GM23248 (cell line): ENCODE measurements around the gene PPP4R1. TPM values are rescaled to one million over a fixed set of nuclear protein-coding genes. Genes with fewer than 3 reads are reported as not detected.

Experiments used
- DNase-seq: peaks from one replicate; pipeline ENCODE4 v3.0.0-alpha.2; 2015
- H2AFZ ChIP-seq: fragments of 200-600 bp; sonication (generic); 2 replicates; pipeline ENCODE4 v1.6.1; 2016; ENCODE audit warnings: antibody characterized with exemption
- H3F3A ChIP-seq: fragments of 200-600 bp; sonication (generic); 2 replicates; pipeline ENCODE4 v1.6.1; 2016; ENCODE audit warnings: mild to moderate bottlenecking, antibody characterized with exemption, mixed run types; ENCODE audit not compliant: insufficient read depth
- H3K27ac ChIP-seq: fragments of 200-600 bp; sonication (generic); 2 replicates; pipeline ENCODE4 v1.5.1; 2016; ENCODE audit warnings: mild to moderate bottlenecking
- H3K27me3 ChIP-seq: fragments of 200-600 bp; sonication (generic); replicated peaks from 2 replicates; pipeline ENCODE4 v1.6.1; 2016; ENCODE audit warnings: mild to moderate bottlenecking; ENCODE audit not compliant: insufficient read depth
- H3K36me3 ChIP-seq: fragments of 200-600 bp; sonication (generic); 2 replicates; pipeline ENCODE4 v1.6.1; 2016; ENCODE audit warnings: low read depth, mild to moderate bottlenecking
- H3K4me1 ChIP-seq: fragments of 200-600 bp; sonication (generic); 2 replicates; pipeline ENCODE4 v1.6.1; 2016; ENCODE audit warnings: mild to moderate bottlenecking; ENCODE audit not compliant: insufficient read depth
- H3K4me2 ChIP-seq: fragments of 200-600 bp; sonication (generic); one replicate; pipeline ENCODE4 v1.6.1; 2016; ENCODE audit warnings: mild to moderate bottlenecking; ENCODE audit not compliant: unreplicated experiment
- H3K4me3 ChIP-seq: fragments of 200-600 bp; sonication (generic); 2 replicates; pipeline ENCODE4 v1.5.1; 2016; ENCODE audit warnings: mild to moderate bottlenecking
- H3K79me2 ChIP-seq: fragments of 200-600 bp; sonication (generic); 2 replicates; pipeline ENCODE4 v1.6.1; 2016; ENCODE audit warnings: mild to moderate bottlenecking; ENCODE audit not compliant: insufficient read depth
- H3K9ac ChIP-seq: fragments of 200-600 bp; sonication (generic); 2 replicates; pipeline ENCODE4 v1.6.1; 2016; ENCODE audit warnings: mild to moderate bottlenecking
- H3K9me2 ChIP-seq: fragments of 200-600 bp; sonication (generic); 2 replicates; pipeline ENCODE4 v1.6.1; 2016; ENCODE audit warnings: mixed run types, mild to moderate bottlenecking, moderate library complexity; ENCODE audit not compliant: insufficient read depth
- H3K9me3 ChIP-seq: fragments of 200-600 bp; sonication (generic); one replicate; pipeline ENCODE4 v1.6.1; 2017; ENCODE audit warnings: low read depth
- H4K20me1 ChIP-seq: fragments of 200-600 bp; sonication (generic); 2 replicates; pipeline ENCODE4 v1.6.0; 2016; ENCODE audit not compliant: insufficient read depth
- EZH2 ChIP-seq: fragments of 200-600 bp; sonication (generic); IDR thresholded peaks from 2 replicates; pipeline ENCODE4 v1.6.1; 2018; ENCODE audit warnings: antibody characterized with exemption, mild to moderate bottlenecking; ENCODE audit not compliant: insufficient read depth, poor library complexity, severe bottlenecking
- EZH2phosphoT487 ChIP-seq: fragments of 200-600 bp; sonication (generic); IDR thresholded peaks from 2 replicates; pipeline ENCODE4 v1.6.1; 2018; ENCODE audit warnings: antibody characterized with exemption, moderate library complexity, mild to moderate bottlenecking, low read depth; ENCODE audit not compliant: insufficient read depth
- WGBS, 2 experiments: methylation state at CpG; one replicate each; pipeline ENCODE4 v1.1.6; 2015 to 2017; ENCODE audit warnings: low lambda C conversion rate in 2 of 2, low coverage in 1 of 2; ENCODE audit errors: missing lambda C conversion rate in 2 of 2; 5-methylcytosine and 5-hydroxymethylcytosine counted together
- in situ Hi-C: fragments of 300-500 bp; cut with MboI; formaldehyde crosslinking; loops from 2 replicates; pipeline ENCODE4 v1.15.0; 2020
- polyA plus RNA-seq: library from polyadenylated mRNA; unstranded; fragments of >200 nt; fragmentation: Nextera tagmentation; extraction: Ambion mirVana; gene quantifications from 2 replicates; pipeline ENCODE4 v1.2.1, GENCODE V29; 2016
- total RNA-seq: library from RNA; depleted of rRNA; stranded (reverse); fragments of >200 nt; shearing (Covaris generic); gene quantifications from 2 replicates; pipeline ENCODE4 v1.2.3, GENCODE V29; 2014

The PPP4R1 gene
- total and polyA plus RNA-seq, 2 experiments from 2014 or later: 33.0 to 97.9 TPM

DNA sequence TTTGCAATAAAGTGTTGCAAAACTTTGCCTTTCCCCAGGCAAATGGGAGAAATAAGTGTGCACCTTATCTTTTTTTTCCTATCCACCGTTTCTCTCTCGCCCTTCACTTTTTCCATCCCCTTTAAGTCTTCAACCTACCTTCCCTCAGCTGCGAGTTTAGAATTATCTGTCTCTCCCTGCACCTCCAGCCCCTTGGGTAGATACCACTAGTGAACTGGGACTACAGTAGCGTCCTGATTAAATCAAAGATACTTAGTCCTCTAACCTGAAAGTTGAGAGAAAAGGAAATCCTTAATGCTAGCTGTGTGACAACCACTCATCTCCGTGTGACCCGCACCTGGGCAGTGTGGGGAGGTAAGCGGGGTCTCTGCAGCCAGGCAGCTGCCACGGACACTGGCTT lies 16.1 kb upstream of the PPP4R1 start:
- H3K9me3 ChIP-seq: no peaks in the 10 kb centered on the region
- no peak for DNase-seq
- 81 to 88% methylated on average over 8 of the region's 8 CpGs for WGBS, 2 experiments
- H3K4me2 ChIP-seq: no peak overlapping the region
- TF ChIP-seq EZH2phosphoT487 (no peak), EZH2 (no peak)
- H3F3A ChIP-seq: peaks cover 18% of the 10 kb centered on the region; the same call in 1 of the 2 replicates
- H2AFZ ChIP-seq: no peak overlapping the region
- no peaks in the 10 kb centered on the region for H3K9me2 ChIP-seq
- H3K9ac ChIP-seq: no peak overlapping the region
- no peaks in the 10 kb centered on the region for H4K20me1 ChIP-seq
- no peaks in the 10 kb centered on the region for H3K36me3 ChIP-seq
- in situ Hi-C loops: no loop called here
- no peak overlapping the region for H3K4me3 ChIP-seq
- no peak overlapping the region for H3K27ac ChIP-seq
- H3K4me1 ChIP-seq: peaks cover 31% of the 10 kb centered on the region
- H3K79me2 ChIP-seq: no peaks in the 10 kb centered on the region
- no peaks in the 10 kb centered on the region for H3K27me3 ChIP-seq

DNA sequence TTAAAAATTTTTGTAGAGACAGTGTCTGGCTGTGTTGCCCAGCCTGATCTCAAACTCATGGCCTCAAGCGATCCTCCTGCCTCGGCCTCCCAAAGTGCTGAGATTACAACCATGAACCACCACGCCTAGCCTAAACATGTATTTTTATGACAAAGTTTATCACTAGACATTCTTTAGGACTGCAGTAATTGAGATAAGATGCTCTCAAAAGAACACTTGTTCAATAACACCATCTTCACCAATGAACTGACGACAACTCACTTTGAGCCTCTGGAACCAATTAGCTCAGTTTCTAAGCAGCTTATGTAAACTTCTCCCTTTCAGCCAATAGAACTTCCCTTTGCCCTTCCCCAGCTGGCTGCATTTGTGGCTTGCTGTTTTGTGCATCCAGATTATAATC lies 15.3 kb upstream of the PPP4R1 start:
- WGBS, 2 experiments: 55 to 67% methylated on average over 4 of the region's 4 CpGs
- no peak overlapping the region for H2AFZ ChIP-seq
- no peaks in the 10 kb centered on the region for H4K20me1 ChIP-seq
- in situ Hi-C loops: no loop called here
- H3K9me3 ChIP-seq: no peaks in the 10 kb centered on the region
- no peaks in the 10 kb centered on the region for H3K9me2 ChIP-seq
- H3K27me3 ChIP-seq: no peaks in the 10 kb centered on the region
- TF ChIP-seq EZH2phosphoT487: no peak
- no peak for TF ChIP-seq EZH2
- DNase-seq: peak; percentile 55
- H3K4me2 ChIP-seq: no peak overlapping the region
- H3K36me3 ChIP-seq: no peaks in the 10 kb centered on the region
- H3K27ac ChIP-seq: no peak overlapping the region
- no peak overlapping the region for H3K9ac ChIP-seq
- peaks cover 31% of the 10 kb centered on the region for H3K4me1 ChIP-seq
- no peaks in the 10 kb centered on the region for H3K79me2 ChIP-seq
- H3K4me3 ChIP-seq: no peak overlapping the region
- peaks cover 18% of the 10 kb centered on the region; the same call in 1 of the 2 replicates for H3F3A ChIP-seq

DNA sequence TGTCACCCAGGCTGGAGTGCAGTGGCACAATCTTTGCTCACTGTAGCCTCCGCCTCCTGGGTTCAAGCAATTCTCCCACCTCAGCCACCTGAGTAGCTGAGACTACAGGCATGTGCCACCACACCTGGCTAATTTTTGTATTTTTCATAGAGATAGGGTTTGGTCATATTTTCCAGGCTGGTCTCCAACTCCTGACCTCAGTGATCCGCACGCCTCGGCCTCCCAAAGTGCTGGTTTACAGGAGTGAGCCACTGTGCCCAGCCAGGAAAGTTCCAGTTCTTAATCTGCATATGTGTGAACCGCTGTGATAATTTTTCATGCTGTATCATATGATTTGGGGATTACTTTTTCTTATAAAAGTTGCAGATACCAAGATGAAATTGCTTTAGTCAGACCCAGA lies 14.6 kb upstream of the PPP4R1 start:
- Histone ChIP-seq H3F3A (peaks cover 18% of the 10 kb centered on the region; the same call in 1 of the 2 replicates), H2AFZ (no peak overlapping the region), H3K79me2 (no peaks in the 10 kb centered on the region), H3K4me3 (no peak overlapping the region), H3K27me3 (no peaks in the 10 kb centered on the region), H3K4me1 (peaks cover 31% of the 10 kb centered on the region), H3K27ac (no peak overlapping the region), H3K36me3 (no peaks in the 10 kb centered on the region), H3K9me2 (no peaks in the 10 kb centered on the region), H3K9me3 (no peaks in the 10 kb centered on the region), H3K9ac (no peak overlapping the region), H3K4me2 (no peak overlapping the region), H4K20me1 (no peaks in the 10 kb centered on the region)
- no peak for TF ChIP-seq EZH2
- TF ChIP-seq EZH2phosphoT487: no peak
- in situ Hi-C loops: no loop called here
- 97 to 98% methylated on average over 5 of the region's 5 CpGs for WGBS, 2 experiments
- DNase-seq: no peak

DNA sequence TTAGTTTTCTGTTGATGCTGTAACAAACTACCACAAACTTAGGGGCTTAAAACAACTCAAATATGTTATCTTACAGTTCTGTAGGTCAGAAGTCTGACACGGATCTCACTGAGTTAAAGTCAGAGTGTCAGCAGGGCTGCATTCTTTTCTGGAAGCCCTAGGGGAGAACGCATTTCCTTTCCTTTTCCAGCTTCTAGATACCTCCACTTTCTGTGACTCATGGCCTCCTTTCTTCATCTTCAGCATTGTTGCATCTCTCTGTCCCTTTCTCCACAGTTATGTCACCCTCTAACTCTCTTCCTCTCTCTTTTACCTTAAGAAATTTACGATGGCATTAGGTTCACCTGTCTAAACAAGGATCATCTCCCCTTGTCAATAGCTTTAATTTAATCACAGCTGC lies 13.3 kb upstream of the PPP4R1 start:
- peak overlapping the region; percentile 70 for H2AFZ ChIP-seq
- H3K27me3 ChIP-seq: no peaks in the 10 kb centered on the region
- H3K4me1 ChIP-seq: peaks cover 28% of the 10 kb centered on the region
- H3K27ac ChIP-seq: peak overlapping the region; percentile 70
- in situ Hi-C loops: no loop called here
- peak; percentile 72 for DNase-seq
- 32 to 34% methylated on average over 3 of the region's 3 CpGs for WGBS, 2 experiments
- no peaks in the 10 kb centered on the region for H3K9me3 ChIP-seq
- H3F3A ChIP-seq: peaks cover 18% of the 10 kb centered on the region; the same call in 1 of the 2 replicates
- H3K9ac ChIP-seq: peak overlapping the region; percentile 45
- H3K4me3 ChIP-seq: no peak overlapping the region
- TF ChIP-seq EZH2 (no peak), EZH2phosphoT487 (no peak)
- H3K9me2 ChIP-seq: no peaks in the 10 kb centered on the region
- H3K4me2 ChIP-seq: peak overlapping the region; percentile 18
- no peaks in the 10 kb centered on the region for H4K20me1 ChIP-seq
- H3K36me3 ChIP-seq: no peaks in the 10 kb centered on the region
- no peaks in the 10 kb centered on the region for H3K79me2 ChIP-seq
